ENCODE results near the gene UVSSA. TPM values are rescaled to one million over a fixed set of nuclear protein-coding genes. Genes with fewer than 3 reads are reported as not detected.
"Not testable (repeated sequence)": the region's sequence is repeated elsewhere in the genome, so short reads cannot be mapped to it uniquely, and the experiment has no call there.

Gene UVSSA
- total RNA-seq, 1 experiment from 2014 or later: 7.1 TPM

GRCh38 chr4:1360423-1361283 is 13.6 kb downstream of the UVSSA start:
- peak; percentile 43 for DNase-seq (ENCODE audit: low read depth)

GRCh38 chr4:1361431-1361830 is 14.4 kb downstream of the UVSSA start:
- no peak for DNase-seq (ENCODE audit: low read depth)

GRCh38 chr4:1362046-1362445 is 15.0 kb downstream of the UVSSA start:
- no peak for DNase-seq (ENCODE audit: low read depth)

GRCh38 chr4:1362521-1362920 is 15.5 kb downstream of the UVSSA start:
- no peak for DNase-seq (ENCODE audit: low read depth)

GRCh38 chr4:1363513-1363912 is 16.5 kb downstream of the UVSSA start:
- no peak for DNase-seq (ENCODE audit: low read depth)

- DNase-seq (ENCODE audit: low read depth): no peak
These were observed 17.2 kb downstream of the UVSSA start for GRCh38 chr4:1364217-1364616.

- no peak for DNase-seq (ENCODE audit: low read depth)
These were observed 17.7 kb downstream of the UVSSA start for GRCh38 chr4:1364748-1365147.

GRCh38 chr4:1365271-1366178 is 18.5 kb downstream of the UVSSA start:
- DNase-seq (ENCODE audit: low read depth): no peak

GRCh38 chr4:1366371-1367229 is 19.6 kb downstream of the UVSSA start:
- DNase-seq (ENCODE audit: low read depth): no peak

GRCh38 chr4:1367230-1367935 is 20.4 kb downstream of the UVSSA start:
- no peak for DNase-seq (ENCODE audit: low read depth)

GRCh38 chr4:1367936-1368289 is 20.9 kb downstream of the UVSSA start:
- no peak for DNase-seq (ENCODE audit: low read depth)

GRCh38 chr4:1368421-1369090 is 21.5 kb downstream of the UVSSA start:
- DNase-seq (ENCODE audit: low read depth): no peak

- DNase-seq (ENCODE audit: low read depth): no peak
These were observed 22.1 kb downstream of the UVSSA start for GRCh38 chr4:1369091-1369450.

GRCh38 chr4:1369479-1370079 is 22.6 kb downstream of the UVSSA start:
- DNase-seq (ENCODE audit: low read depth): no peak

GRCh38 chr4:1370321-1371124 is 23.5 kb downstream of the UVSSA start:
- no peak for DNase-seq (ENCODE audit: low read depth)

- DNase-seq (ENCODE audit: low read depth): no peak
These were observed 24.5 kb downstream of the UVSSA start for GRCh38 chr4:1371176-1372165.

GRCh38 chr4:1372576-1372975 is 25.6 kb downstream of the UVSSA start:
- DNase-seq (ENCODE audit: low read depth): not testable (repeated sequence)
